NCI-H1092 treated with DMSO at 0.1 percent for 48 hours (cell line): ENCODE data around the gene CPXM2.

Experiments used
- DNase-seq: peaks from one replicate; lab custom pipeline; 2025; lab: John Stamatoyannopoulos, UW

CPXM2 gene

DNA sequence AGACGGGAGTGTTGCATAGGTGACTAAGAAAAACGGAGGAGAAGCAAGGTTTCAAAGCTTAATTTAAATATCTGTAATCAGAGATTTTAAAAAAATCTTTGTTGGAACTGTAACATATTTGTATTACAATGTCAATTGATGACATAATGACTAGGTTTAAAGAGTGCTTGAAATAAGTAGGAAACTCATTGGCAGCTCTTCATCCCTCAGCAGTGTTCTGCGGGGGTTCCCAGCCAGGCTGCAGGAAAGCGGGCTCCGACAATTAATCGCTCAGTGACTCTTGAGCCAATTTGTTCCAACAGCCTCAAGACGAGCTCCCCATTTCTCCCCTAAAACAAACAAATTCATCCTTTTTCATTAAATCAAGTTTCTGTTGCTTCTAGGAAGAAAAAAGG, 22.6 kb downstream of the CPXM2 start:
- DNase-seq, result no peak

DNA sequence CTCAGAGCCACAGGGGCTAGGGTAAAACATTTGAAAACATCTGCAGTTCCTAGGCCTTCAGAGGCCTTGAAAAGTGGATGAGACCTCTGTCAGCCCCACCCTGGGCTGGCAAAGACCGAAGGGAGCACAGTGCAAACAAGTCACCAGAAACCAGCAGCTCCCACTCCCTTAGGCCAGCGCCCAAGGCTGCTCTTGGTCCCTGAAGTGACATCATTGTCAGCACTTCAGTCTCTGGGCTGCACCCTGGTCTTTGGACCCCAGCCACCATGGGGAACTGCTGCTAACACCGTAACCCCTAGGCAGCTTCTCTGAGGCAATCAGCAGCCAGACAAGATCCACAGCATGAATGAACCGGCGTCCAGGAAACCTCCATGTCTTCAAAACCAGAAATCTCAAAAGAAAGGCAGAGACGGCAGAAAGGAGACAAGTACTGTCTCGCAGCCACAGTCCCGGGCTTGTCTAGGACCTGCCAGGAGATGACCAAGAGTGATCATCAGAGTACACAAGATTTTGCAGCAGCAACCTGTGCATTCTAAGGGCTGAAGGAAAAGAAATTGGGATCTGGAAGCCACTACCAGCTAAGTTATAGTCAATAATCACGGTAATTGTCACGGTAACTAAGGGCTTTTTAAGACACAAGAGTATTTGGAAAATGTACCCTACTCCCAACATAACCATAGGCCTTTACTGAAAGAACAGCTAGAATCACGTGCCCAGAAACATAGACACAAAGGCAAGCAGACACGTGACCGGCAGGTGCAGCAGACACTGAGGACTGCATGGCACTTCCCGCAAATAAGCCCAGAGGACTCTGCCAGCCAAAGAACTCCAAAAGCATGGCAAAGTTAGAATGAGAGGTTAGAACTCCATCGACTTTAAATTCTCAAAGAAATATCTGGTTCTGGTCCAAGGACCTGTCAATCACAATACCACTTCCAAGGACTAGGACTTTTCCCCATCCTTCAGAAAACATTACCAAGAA, 23.3 kb downstream of the CPXM2 start:
- DNase-seq, result peak; percentile 24

DNA sequence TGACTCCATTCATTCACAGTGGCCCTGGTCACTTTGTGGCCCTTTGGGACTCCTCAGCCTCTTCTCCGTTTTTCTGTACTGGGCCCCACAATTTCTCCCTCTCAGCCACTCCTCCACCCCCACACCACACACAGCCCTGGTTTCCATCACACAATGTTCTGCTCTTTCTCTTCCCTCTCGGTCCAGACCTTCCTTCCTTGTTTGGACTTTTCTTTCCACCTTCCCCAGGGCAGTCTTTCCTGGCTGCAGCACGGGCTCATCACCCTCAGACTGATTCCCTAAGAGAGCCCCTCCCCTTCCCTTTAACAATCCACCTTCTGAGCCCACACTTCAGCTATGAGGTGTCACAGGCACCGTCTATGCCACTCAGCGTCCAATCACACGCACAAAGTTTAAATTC, 25.7 kb downstream of the CPXM2 start:
- DNase-seq, result no peak

DNA sequence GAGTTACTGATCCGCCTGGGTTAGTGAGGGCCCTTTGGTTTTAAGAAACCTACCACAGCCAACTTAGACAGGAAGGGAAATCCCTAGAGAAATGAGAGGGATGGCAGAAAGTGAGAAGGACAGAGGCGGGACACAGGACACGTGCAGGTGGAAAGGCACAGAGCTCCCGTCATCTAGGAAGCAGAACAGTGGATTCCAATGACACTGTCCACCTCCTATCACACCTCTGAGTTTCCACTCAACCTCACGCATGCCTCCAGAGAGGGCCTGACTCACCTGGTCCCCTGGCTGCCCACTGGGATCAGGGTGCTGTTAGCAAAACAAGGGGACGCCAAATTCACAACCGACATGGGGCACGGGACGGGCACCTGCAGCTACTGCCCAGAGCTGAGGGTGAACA, 26.3 kb downstream of the CPXM2 start:
- DNase-seq, result no peak

DNA sequence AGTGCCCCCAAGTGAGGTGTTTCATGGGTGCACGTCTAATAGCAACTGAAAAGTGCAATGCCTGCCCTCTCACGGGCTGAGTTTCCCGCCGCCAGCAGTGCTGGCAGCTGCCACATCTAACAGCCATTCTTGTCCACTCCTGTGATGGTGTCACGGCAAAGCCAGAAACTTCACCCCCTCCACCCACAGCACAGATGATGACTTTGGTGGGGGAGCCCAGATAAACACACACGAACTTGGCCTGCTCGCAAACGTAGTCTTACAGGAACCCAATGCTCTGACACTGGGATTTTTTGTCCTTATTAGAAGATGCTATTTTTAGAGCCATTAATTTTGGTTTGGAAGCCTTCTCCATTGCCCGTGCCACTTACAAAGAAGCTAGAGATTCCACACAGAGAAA, 26.7 kb downstream of the CPXM2 start:
- DNase-seq, result no peak

DNA sequence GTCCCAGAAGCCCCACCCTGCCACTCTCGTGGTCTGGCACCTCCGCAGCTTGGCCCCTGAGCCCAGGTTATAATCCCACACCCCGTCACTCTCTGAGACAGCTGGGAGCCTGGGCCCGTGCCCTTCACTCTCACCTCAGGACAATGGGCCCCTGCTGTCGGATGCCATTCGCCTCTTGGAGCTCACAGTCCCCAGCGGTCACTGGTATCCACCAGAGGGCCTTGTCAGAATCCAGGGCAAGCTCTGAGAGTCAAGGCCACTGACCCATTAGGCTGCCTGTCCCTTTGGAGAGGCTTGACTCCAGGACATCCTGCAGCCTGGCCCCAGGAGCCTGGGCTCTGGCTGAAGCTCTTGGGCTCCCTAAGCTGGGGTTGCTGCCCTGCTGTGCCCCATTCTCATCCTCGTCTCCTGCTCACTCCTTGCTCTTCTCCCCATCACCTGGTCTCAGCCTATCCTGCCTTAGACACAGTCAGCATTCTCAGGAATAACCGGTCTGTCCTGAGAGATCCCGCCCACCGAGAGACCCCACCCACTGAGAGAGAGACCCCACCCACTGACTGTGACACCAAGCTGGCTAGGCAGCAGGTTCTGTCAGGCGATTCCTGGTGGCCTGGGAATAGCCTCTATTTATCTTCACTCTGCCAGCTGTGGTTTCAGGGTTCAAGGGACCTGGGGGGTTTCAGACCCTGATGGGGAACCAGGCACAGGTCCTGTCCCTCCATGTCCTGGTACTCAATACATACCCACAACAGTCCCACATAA, 27.7 kb downstream of the CPXM2 start:
- DNase-seq, result no peak

DNA sequence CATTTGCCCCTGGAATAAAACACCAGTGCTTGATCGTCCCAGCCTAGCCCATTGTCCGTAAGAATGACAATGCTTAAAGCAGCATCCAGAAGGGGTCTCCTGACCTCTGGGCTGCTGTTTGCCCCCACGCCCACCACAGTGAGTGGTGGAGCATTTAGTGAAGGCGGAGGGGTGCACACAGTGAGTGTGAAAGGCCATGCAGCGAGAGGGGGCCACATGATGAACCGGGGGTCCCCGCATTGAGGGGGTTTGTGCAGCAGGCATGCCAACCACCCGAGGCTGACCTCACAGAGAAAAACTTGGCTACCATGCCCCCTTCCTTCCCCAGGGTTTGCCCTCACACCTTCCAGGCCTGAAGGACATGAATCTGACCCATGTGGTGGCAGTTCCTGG, 28.4 kb downstream of the CPXM2 start:
- DNase-seq, result no peak

DNA sequence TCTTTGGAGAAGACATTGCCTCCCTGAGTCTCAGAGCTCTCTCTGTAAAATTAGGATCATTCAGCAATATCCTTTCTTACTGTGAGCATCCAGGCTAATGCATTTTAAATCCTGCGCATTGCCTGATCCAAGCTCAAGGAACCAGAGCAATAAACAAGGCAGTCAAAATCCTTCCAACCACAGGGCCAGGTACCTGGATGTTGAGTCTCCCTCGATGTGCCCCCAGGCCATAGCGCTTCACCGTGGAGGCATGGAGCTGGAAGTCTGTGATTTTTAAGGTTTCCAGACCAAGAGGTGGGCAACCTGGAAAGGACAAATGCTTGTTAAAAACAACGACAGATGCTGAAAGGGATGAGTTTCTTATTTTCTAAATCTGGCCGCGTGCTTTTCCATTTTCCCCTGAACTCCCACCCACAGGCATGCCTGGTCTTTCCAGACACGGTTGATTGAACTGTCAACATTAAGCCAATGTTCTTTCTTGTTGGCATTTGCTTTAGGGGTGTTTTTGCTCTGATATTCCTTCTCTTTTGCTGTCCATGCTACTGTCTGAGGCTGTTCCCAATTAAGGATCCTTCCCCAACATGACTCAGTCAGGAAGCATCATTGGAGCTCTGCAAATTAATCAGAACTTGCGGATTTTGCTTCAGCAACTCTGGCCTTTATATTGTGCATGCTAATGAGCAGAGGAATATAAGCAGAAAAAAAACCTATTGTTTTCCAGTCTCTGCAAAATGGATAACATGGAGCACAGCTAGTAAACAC, 29.0 kb downstream of the CPXM2 start:
- no peak for DNase-seq

DNA sequence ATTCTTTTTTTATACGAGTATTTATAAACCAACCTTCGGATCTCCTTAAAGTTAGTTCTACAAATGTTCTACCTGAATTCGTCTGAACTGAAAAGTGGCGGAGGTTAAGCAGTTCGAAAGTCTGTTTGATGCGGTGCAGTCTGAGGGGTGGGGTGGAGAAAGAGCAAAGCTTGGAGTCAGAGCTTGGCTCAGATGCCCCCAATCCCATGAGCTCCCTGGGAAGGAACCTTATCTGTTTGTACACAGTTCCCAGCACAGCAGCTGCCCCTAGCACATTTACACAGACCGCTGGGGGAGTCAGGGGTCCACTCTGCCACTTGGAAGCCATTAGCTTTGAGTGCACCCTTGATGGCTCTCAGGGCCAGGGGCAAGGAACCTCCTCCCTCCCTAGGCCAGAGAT, 30.8 kb downstream of the CPXM2 start:
- no peak for DNase-seq

DNA sequence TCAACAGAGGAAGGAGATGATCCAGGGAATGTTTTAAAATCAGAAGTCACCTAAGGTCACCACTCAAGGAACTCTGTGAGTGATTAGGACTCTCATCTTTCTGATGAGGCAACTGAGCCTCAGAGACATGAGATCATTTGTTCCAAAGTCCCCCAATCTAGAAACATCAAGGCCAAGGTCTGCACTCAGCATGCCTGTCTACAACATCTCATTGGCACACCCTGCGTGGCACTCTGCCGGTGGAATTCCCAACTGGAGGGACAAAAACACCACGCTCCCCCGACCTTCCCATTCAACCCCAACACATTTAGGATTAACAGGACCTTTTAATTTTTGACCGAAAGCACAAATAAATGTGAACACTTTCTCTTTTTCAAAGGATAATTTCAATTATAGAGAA, 31.4 kb downstream of the CPXM2 start:
- DNase-seq, result no peak

DNA sequence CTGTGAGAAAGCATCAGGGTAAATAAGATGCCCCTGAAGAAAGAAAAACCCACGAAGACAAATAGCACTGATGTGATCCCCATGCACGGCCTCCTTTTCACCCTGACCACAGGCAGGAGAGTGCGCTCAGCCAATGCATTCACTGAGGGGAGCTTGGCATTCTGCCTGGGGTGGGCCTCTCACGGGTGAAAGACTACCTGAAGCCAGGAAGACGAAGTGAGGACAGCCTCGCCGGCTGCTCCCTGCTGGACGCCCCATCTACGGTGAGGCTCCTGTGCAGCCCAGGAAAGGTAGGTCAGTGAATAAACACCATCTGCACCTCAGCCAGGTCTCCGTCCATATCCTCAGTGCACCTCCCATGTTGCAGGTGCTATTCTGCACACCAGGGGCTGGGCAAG, 32.0 kb downstream of the CPXM2 start:
- no peak for DNase-seq

DNA sequence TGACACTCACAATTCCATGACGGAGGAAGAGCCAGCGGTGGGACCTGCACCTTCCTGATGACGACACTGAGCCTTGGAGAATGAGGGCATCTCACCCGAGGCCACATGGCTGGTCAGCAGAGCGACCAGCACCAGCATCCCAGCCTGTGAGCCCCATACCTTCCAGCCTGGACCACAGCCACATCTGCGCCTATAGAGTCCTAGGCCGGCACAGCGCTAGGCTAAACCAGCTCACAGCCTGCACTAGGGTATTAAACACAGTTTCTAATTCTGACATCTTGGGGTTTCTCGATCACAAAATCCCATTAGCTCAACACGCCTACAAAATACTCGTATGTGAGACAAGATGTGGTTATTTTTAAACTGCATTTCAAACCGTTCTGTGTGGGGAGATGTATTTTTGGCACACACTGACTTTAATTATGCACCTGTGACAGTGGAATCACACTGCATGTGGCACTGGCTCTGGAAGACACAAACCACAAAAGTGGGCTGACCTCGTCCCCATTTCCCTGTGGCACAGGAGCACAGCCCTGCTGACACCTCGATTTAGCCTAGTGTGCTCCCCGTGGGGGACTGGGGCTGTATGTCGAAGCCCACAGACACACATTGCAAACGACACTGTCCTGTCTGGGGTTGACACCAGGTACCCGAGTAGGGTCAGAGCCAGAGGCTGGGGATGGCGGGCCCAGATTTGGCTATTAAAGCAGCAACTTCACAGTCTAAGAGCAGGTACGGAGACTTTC, 32.5 kb downstream of the CPXM2 start:
- no peak for DNase-seq

DNA sequence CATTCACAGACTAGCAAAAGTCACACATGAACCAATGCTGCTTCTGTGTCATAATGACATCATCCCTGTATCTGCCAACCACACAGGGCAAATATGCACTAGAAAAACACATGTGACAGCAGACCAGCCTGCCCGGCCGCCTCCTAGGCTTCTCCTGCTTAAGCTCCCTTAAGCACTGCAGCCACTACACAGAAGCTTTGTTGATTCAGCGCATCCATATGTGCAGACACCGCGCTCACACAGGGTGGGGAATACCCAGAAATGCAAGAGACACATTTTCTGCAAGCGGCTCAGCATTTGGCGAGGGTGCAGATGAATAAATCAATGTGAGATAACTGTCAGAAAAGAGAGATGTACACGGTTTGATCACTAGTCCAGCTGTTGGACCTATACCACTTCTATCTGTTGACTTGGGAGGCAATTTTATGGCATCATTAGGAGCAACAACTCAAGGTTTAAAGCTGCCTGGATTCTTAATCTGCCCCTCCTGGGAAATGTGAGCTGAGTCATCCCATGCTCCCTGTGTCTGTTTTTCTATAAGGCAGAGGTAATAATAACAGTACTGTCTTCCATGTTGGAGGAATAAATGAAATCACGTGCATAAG, 33.4 kb downstream of the CPXM2 start:
- DNase-seq, result no peak

DNA sequence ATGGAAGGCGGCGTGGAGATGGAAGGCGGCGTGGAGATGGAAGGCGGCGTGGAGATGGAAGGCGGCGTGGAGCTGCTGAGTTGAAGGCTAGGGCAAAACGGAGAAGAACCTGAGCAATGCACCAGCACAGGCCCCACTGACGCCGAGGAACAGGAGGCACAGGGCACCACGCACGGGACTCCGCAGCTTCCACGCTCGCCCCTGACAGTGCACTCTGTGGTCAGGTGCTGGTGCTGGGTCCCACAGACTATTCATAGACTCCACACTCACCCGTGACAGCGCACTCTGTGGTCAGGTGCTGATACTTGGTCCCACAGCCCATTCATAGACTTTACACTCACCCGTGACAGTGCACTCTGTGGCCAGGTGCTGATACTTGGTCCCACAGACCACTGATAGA, 34.0 kb downstream of the CPXM2 start:
- no peak for DNase-seq

DNA sequence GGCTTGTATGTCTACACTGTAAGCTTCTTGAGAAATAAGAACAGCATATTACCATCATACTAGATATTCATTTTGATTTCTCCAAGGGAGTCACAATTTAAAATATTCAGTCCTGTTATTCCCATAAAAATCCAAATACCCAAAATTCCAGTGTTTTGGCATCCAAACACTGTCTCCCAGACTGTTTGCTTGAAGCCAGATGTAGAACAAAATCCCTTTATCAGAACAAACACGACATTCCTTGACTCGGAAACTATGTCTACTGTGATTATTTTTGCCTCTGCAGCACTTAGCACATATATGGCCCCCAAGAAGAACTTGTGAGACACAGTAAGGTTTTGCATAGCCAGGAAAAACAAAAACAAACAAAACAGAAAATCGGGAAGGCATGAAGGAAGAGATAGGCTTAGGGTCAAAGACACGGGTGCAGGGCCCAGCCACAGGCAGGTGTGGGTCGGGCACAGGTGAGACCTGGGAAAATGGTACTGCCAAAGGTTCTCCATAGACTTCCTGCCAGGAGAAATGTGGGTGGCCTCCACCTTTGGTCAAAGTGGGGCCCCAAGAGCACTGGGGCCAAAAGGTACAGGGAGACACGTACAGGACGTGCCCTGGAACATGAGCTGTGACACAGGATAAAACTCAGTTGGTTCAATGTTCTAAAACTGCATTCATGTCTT, 36.5 kb downstream of the CPXM2 start:
- no peak for DNase-seq

DNA sequence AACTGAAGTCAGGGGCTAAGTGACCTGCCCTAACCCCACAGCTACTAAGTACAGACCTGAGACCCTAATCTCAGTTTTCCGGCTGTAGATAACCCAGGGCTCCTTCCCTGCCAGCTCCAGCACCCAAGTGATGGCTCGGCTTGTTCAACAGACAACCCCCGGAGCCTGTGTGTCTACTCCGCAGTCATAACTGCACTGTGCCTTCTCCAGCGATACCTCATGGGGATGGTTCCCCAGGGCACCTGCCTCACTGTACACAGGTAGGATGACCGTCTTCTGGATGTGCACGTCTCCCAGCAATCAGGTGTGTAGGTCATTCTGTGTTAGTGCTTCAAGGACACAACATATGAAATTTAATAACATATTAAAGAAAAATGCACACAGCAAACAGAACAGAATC, 37.1 kb downstream of the CPXM2 start:
- no peak for DNase-seq

DNA sequence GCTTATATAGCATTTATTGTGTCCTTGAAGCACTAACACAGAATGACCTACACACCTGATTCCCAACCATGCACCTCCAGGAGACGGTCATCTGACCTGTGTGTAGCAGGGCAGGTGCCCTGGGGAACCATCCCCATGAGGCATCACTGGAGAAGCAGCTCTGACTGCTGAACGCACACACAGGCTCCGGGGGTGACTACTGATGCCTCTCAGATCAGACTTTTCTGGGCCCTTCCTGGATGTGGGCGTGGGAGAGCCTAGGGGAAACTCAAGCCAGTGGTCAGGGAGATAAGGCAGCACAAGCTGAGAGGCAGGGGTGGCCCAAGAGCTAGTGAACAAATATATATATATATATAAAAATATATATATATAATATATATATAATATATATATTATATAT, 37.6 kb downstream of the CPXM2 start:
- no peak for DNase-seq

DNA sequence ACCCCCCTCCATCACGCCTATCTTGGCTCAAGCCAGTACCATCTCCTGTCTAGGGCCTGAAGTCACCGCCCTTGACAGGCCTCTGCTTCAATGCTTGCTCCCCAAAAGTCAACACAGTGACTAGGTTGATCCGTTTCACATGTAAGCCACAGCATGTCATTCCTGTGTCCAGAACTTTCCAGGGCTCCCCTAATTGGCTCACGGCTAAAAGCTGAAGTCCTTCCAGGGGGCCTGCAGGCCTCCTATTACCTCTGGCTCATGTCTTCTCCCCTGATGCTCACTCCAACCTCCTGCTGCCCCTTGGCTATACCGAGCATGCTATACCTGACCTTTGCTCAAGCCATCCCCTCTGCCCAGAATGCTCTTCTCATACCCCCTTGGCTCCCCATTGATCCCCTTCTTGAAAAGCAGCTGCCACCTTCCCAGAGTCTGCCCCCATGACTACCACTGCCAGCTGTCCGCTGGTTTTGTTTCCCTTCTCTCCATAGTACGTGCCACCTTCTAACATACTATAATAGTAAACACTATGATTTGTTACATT, 39.1 kb downstream of the CPXM2 start:
- no peak for DNase-seq

DNA sequence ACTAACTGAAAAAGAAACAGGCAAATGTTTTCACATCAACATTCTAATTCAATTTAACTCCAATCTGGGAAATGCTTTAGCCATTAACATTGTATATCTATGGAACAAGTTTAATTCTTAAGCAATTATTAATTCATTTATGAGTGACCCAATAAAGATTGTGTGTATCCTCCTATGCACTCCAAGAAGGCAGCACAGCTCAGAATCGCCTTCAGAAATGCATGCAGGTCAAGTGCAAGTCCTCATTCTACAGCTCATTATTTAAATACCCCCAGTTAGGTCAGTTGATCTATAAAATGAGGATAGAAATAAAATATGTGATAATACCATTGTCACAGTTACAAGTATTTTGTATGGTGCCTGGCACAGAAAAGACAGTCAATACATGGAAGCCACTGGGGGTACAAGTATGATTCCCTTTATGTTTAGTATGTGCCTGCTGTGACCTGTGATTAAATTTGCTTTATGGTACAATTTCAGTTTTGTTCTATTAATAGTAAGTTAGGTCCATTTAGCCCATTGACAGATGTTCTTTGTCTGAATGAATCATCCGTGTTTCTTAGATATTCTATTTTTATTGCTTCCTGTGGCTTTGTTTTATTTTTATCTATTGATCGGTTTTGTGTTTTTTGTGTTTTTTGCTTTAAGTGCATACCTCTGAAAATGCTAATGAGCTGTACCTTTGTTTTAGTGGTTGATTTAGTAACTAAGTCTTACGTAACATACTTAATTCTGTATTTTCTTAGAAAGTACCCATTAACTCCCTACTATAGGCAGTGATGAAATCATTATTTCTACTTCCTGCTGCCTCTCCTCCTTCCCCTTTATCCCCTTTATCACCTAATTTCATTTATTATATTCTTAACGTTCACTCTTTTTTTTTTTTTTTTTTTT, 42.8 kb downstream of the CPXM2 start:
- no peak for DNase-seq
